K562 (cell line): ENCODE results near the gene GNS. TPM values are rescaled to one million over a fixed set of nuclear protein-coding genes. Genes with fewer than 3 reads are reported as not detected.

Experiments used
- ATAC-seq: fragments of 200-7000 bp; cut with Tn5 transposase; 3 replicates; pipeline ENCODE4 v1.9.1; 2020; ENCODE audit warnings: moderate library complexity
- BruUV-seq: library from RNA; stranded (reverse); fragments of 400-500 nt; replicated peaks from 2 replicates; lab custom pipeline; 2021; lab: Mats Ljungman, UMichigan
- CTCF ChIA-PET: fragments of 300-600 bp; formaldehyde crosslinking; extraction: SDS; loops from one replicate; lab custom pipeline; 2021; ENCODE audit warnings: low intra/inter-chr PET ratio; lab: Yijun Ruan, JAX
- POLR2A ChIA-PET: fragments of 300-600, 350-650 bp; sonication (Branson Sonifier 250); formaldehyde crosslinking; extraction: SDS; loops from one replicate; lab custom pipeline; 2021; ENCODE audit warnings: antibody characterized with exemption, inconsistent platforms; lab: Yijun Ruan, JAX
- DNase-seq, 4 experiments: peaks; one replicate each; pipeline versions ENCODE4 v3.0.0 to v3.0.0-alpha.2; 2011 to 2018; ENCODE audit warnings: low spot score in 3 of 4, mixed read lengths in 3 of 4; ENCODE audit errors: extremely low read depth in 1 of 4
- FAIRE-seq: peaks from 2 replicates; lab custom pipeline; 2011; peaks lifted over from hg19 to GRCh38; lab: Jason Lieb, UNC
- H2AFZ ChIP-seq: 2 replicates; pipeline ENCODE4 v1.6.0; 2011; ENCODE audit warnings: low read depth, low read length, control low read depth, inconsistent platforms
- H3K27ac ChIP-seq: fragments of 200-600 bp; 3 replicates; pipeline ENCODE4 v1.8.0; 2011; ENCODE audit warnings: low read depth, mild to moderate bottlenecking, control low read depth, inconsistent platforms, low read length, moderate library complexity, mixed read lengths; ENCODE audit errors: extremely low read depth
- H3K27me3 ChIP-seq, 2 experiments: fragments of 300-600 bp in 1 of 2; 2 replicates in 1 of 2; 3 replicates in 1 of 2; pipeline versions ENCODE4 v1.6.0 to v1.8.0; 2011; ENCODE audit warnings: inconsistent platforms in 2 of 2, low read length in 2 of 2, mild to moderate bottlenecking in 1 of 2, mixed read lengths in 1 of 2, moderate library complexity in 1 of 2; ENCODE audit not compliant: control insufficient read depth in 2 of 2, insufficient read depth in 2 of 2
- H3K36me3 ChIP-seq: fragments of 300-600 bp; 3 replicates; pipeline ENCODE4 v1.8.0; 2011; ENCODE audit warnings: mild to moderate bottlenecking, low read length, inconsistent platforms; ENCODE audit not compliant: control insufficient read depth, insufficient read depth
- H3K4me1 ChIP-seq, 2 experiments: fragments of 200-600 bp in 1 of 2; replicated peaks in 1 of 2; 2 replicates in 1 of 2; 3 replicates in 1 of 2; pipeline versions ENCODE4 v1.5.1 to v1.8.0; 2011; ENCODE audit warnings: inconsistent platforms in 2 of 2, low read length in 2 of 2, mild to moderate bottlenecking in 1 of 2, mixed read lengths in 1 of 2, moderate library complexity in 1 of 2; ENCODE audit not compliant: control insufficient read depth in 2 of 2, insufficient read depth in 2 of 2
- H3K4me2 ChIP-seq: 2 replicates; pipeline ENCODE4 v1.6.1; 2011; ENCODE audit warnings: low read length, control low read depth, inconsistent platforms, mixed read lengths; ENCODE audit not compliant: insufficient read depth
- H3K4me3 ChIP-seq: fragments of 200-600 bp; sonication (generic), shearing (Covaris generic); 2 replicates; pipeline ENCODE4 v1.5.1; 2016; ENCODE audit warnings: control low read depth, inconsistent platforms
- H3K79me2 ChIP-seq: fragments of 200-600 bp; 3 replicates; pipeline ENCODE4 v1.8.0; 2011; ENCODE audit warnings: low read length, inconsistent platforms; ENCODE audit not compliant: control insufficient read depth, insufficient read depth
- H3K9ac ChIP-seq, 2 experiments: 2 replicates each; pipeline versions ENCODE4 v1.6.0 to v1.6.1; 2011; ENCODE audit warnings: low read depth in 2 of 2, low read length in 2 of 2, control low read depth in 1 of 2, inconsistent platforms in 1 of 2, mild to moderate bottlenecking in 1 of 2, mixed read lengths in 1 of 2; ENCODE audit not compliant: insufficient read depth in 1 of 2
- H3K9me1 ChIP-seq: one replicate; pipeline ENCODE4 v1.6.0; 2011; ENCODE audit warnings: inconsistent platforms, mild to moderate bottlenecking, low read length, moderate library complexity; ENCODE audit not compliant: control insufficient read depth, insufficient read depth
- H3K9me3 ChIP-seq: replicated peaks from 2 replicates; pipeline ENCODE4 v1.5.1; 2011; ENCODE audit warnings: low read depth, low read length, inconsistent platforms; ENCODE audit not compliant: control insufficient read depth, insufficient read depth
- H4K20me1 ChIP-seq: replicated peaks from 2 replicates; pipeline ENCODE4 v1.6.1; 2011; ENCODE audit warnings: low read length, inconsistent platforms, mixed read lengths; ENCODE audit not compliant: control insufficient read depth, insufficient read depth
- ARID1B ChIP-seq: fragments of 450-650 bp; IDR thresholded peaks from 2 replicates; pipeline ENCODE4 v1.6.1; 2016; ENCODE audit warnings: antibody characterized with exemption, mild to moderate bottlenecking, inconsistent platforms
- JUN ChIP-seq, 2 experiments: sonication (generic) in 1 of 2; formaldehyde crosslinking in 1 of 2; IDR thresholded peaks; 2 replicates each; pipeline versions ENCODE4 v1.6.1 to v1.8.0; 2012 to 2022; ENCODE audit warnings: borderline replicate concordance in 2 of 2, mild to moderate bottlenecking in 2 of 2, improper control_type of control experiment in 1 of 2, low read depth in 1 of 2, low read length in 1 of 2, missing genetic modification reagents in 1 of 2
- L3MBTL2 ChIP-seq: fragments of 450-650 bp; IDR thresholded peaks from 2 replicates; pipeline ENCODE4 v1.6.1; 2016; ENCODE audit warnings: mild to moderate bottlenecking, moderate library complexity
- MCM7 ChIP-seq, 2 experiments: fragments of 450-650 bp; IDR thresholded peaks; 2 replicates each; pipeline ENCODE4 v1.6.1; 2016 to 2018
- SMAD4 ChIP-seq: fragments of 250-450 bp; sonication (Bioruptor Pico); conservative IDR thresholded peaks from 2 replicates; pipeline ENCODE4 v1.8.0; 2021; ENCODE audit warnings: inconsistent platforms, mild to moderate bottlenecking, moderate library complexity
- XRCC3 ChIP-seq: fragments of 450-650 bp; IDR thresholded peaks from 2 replicates; pipeline ENCODE4 v1.6.1; 2017; ENCODE audit warnings: mild to moderate bottlenecking, moderate library complexity
- XRCC5 ChIP-seq: fragments of 200-400 bp; formaldehyde crosslinking; IDR thresholded peaks from 2 replicates; pipeline ENCODE4 v1.6.1; 2017; ENCODE audit warnings: low read depth, mild to moderate bottlenecking, low read length
- ZC3H8 ChIP-seq: fragments of 450-650 bp; IDR thresholded peaks from 2 replicates; pipeline ENCODE4 v1.6.1; 2017
- ZSCAN29 ChIP-seq: fragments of 450-650 bp; IDR thresholded peaks from 2 replicates; pipeline ENCODE4 v1.6.1; 2017
- WGBS: fragments of 100-300 bp; shearing (Covaris generic); methylation state at CpG from one replicate; pipeline ENCODE4 v1.1.6; 2016; ENCODE audit warnings: low coverage, mixed read lengths; ENCODE audit not compliant: insufficient coverage; ENCODE audit errors: missing lambda C conversion rate; 5-methylcytosine and 5-hydroxymethylcytosine counted together
- in situ Hi-C: fragments of 300-500 bp; cut with MboI; formaldehyde crosslinking; loops from 4 replicates; pipeline ENCODE4 v1.15.0; 2018; ENCODE audit warnings: inconsistent platforms, mixed read lengths
- intact Hi-C: fragments of 100-400 bp; cut with micrococcal nuclease; formaldehyde crosslinking; loops from 2 replicates; pipeline ENCODE4 v1.14.2; 2022
- polyA plus RNA-seq, 8 experiments: library from polyadenylated mRNA; depleted of rRNA in 4 of 8; stranded (reverse) in 5 of 8; unstranded in 3 of 8; fragments of >200 nt; fragmentation: Nextera tagmentation in 2 of 8; fragmentation: Illumina TruSeq in 1 of 8; extraction: Ambion mirVana in 2 of 8; extraction: Trizol in 1 of 8; gene quantifications; 2 replicates each; pipeline versions ENCODE4 v1.2.1 to v1.2.3, GENCODE V29; 2011 to 2014; ENCODE audit warnings: inconsistent platforms in 1 of 8, missing spikeins in 1 of 8
- total RNA-seq, 7 experiments: library from RNA; depleted of rRNA in 6 of 7; stranded (reverse); fragments of >200 nt in 6 of 7; fragmentation: Illumina TruSeq in 2 of 7; extraction: Trizol in 2 of 7; gene quantifications; 2 replicates each; pipeline versions ENCODE4 v1.2.1 to v1.2.3, GENCODE V29; 2011 to 2021; ENCODE audit warnings: low replicate concordance in 1 of 7
- TF ChIP-seq, protein P1 (sequence below): fragments of 250-450 bp; sonication (Bioruptor Pico); IDR thresholded peaks from 2 replicates; pipeline ENCODE4 v1.9.0; 2021; ENCODE audit warnings: mild to moderate bottlenecking
- TF ChIP-seq, protein P2 (sequence below): sonication (generic); formaldehyde crosslinking; IDR thresholded peaks from 2 replicates; pipeline ENCODE4 v1.8.0; 2022; ENCODE audit warnings: missing genetic modification reagents, mild to moderate bottlenecking, borderline replicate concordance
- TF ChIP-seq, protein P3 (sequence below): fragments of 250-450 bp; sonication (Bioruptor Pico); IDR thresholded peaks from 2 replicates; pipeline ENCODE4 v1.6.1; 2021; ENCODE audit warnings: mild to moderate bottlenecking

GNS gene
- total and polyA plus RNA-seq, 9 of the 15 experiments (the other 6 are each of a cell fraction or from before 2014, with no cell fraction given): 4.6 to 30.3 (median 18.9) TPM

DNA sequence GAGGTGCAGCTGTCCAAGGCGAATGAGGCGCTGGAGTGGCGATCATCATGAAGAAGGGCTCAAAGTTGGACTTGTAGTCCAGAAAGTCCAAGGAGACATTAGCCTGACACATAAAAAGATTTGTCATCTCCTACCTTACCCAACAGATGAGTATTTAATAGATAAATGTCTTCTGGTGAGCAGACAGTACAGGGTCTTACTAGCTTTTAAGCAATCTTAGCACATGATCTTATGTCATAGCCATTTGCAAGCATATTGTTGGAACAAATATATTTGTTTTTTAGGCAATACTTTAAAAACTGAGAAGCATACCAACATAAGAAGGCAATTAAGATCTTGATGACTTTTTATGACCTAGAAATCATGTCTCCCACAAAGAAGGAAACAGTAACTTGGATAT lies 16.0 kb downstream of the GNS start:
- Histone ChIP-seq H3K4me2 (no peak overlapping the region), H3K79me2 (no peaks in the 10 kb centered on the region)
- CTCF ChIA-PET: no interaction called here
- in situ Hi-C loops: no loop called here
- TF ChIP-seq, protein P1, sequence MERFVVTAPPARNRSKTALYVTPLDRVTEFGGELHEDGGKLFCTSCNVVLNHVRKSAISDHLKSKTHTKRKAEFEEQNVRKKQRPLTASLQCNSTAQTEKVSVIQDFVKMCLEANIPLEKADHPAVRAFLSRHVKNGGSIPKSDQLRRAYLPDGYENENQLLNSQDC: no peak
- TF ChIP-seq SMAD4 (CRISPR knock-in tag) (no peak), ZC3H8 (no peak), XRCC5 (no peak), ZSCAN29 (no peak), XRCC3 (no peak), JUN (IDR thresholded peaks at IDR 0.05; ENCODE audit: borderline replicate concordance, low read depth, low read length) (no peak), JUN (CRISPR knock-in tag; IDR thresholded peaks at IDR 0.05; ENCODE audit: borderline replicate concordance) (no peak), MCM7 (IDR thresholded peaks at IDR 0.05) (no peak), L3MBTL2 (no peak), ARID1B (no peak)
- TF ChIP-seq, protein P2, sequence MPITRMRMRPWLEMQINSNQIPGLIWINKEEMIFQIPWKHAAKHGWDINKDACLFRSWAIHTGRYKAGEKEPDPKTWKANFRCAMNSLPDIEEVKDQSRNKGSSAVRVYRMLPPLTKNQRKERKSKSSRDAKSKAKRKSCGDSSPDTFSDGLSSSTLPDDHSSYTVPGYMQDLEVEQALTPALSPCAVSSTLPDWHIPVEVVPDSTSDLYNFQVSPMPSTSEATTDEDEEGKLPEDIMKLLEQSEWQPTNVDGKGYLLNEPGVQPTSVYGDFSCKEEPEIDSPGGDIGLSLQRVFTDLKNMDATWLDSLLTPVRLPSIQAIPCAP (CRISPR knock-in tag): no peak
- TF ChIP-seq, protein P3, sequence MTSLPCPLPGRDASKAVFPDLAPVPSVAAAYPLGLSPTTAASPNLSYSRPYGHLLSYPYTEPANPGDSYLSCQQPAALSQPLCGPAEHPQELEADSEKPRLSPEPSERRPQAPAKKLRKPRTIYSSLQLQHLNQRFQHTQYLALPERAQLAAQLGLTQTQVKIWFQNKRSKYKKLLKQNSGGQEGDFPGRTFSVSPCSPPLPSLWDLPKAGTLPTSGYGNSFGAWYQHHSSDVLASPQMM: no peak
- TF ChIP-seq, all 486 proteins: peak for 0
- Histone ChIP-seq H3K4me1 (no peaks in the 10 kb centered on the region), H3K9me3 (no peaks in the 10 kb centered on the region), H3K4me3 (no peak overlapping the region), H3K9ac (no peak overlapping the region), H4K20me1 (no peaks in the 10 kb centered on the region), H3K36me3 (peaks cover 72% of the 10 kb centered on the region), H3K27ac (no peak overlapping the region), H3K9me1 (no peaks in the 10 kb centered on the region), H2AFZ (no peak overlapping the region), H3K27me3 (no peaks in the 10 kb centered on the region)
- intact Hi-C loops: no loop called here
- ATAC-seq (no peak), DNase-seq (no peak), FAIRE-seq (no peak)
- POLR2A ChIA-PET: interaction anchor here (0.6 to 1.1 kb wide), 2 partner anchors 9 to 218 kb away, joined by 3 read pairs; no protein-coding TSS in a partner anchor
- WGBS: 87% methylated on average over 3 of the region's 3 CpGs
- no TSS peak for BruUV-seq
